ENCODE data around the gene GPR173.

DNA sequence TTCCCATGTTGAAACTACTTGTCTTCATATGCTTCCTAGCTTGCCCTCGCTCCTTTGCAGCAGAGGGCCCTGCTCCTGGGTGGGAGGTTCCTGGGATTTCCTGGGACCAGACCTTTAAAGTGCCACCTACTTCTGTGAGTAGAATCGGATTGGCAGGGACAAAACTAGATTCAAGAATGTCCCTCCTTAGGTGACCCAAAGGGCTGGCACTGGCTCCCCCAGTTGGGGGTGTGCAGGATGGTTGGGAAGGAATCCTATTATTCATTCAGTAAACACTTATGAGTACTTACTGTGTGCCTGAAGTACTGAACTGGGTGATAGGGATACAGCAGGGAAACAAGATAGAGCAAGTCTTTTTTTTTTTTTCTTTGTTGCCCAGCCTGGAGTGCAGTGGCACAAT lies 42.8 kb downstream of the GPR173 start:
- TF ChIP-seq EZH2 (IDR thresholded peaks at IDR 0.05; ENCODE audit: borderline replicate concordance, low read depth, low read length, severe bottlenecking) = no peak
- TF ChIP-seq, protein P1, sequence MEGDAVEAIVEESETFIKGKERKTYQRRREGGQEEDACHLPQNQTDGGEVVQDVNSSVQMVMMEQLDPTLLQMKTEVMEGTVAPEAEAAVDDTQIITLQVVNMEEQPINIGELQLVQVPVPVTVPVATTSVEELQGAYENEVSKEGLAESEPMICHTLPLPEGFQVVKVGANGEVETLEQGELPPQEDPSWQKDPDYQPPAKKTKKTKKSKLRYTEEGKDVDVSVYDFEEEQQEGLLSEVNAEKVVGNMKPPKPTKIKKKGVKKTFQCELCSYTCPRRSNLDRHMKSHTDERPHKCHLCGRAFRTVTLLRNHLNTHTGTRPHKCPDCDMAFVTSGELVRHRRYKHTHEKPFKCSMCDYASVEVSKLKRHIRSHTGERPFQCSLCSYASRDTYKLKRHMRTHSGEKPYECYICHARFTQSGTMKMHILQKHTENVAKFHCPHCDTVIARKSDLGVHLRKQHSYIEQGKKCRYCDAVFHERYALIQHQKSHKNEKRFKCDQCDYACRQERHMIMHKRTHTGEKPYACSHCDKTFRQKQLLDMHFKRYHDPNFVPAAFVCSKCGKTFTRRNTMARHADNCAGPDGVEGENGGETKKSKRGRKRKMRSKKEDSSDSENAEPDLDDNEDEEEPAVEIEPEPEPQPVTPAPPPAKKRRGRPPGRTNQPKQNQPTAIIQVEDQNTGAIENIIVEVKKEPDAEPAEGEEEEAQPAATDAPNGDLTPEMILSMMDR (IDR thresholded peaks at IDR 0.05; ENCODE audit: borderline replicate concordance, extremely low read depth, low read length, poor library complexity, severe bottlenecking) = no peak

All from DND-41 (cell line).